Measurements from ENCODE around the gene TMEM134. TPM values are rescaled to one million over a fixed set of nuclear protein-coding genes. Genes with fewer than 3 reads are reported as not detected.

Gene TMEM134
- total and polyA plus RNA-seq, 2 of the 4 experiments (the other 2 are of a cell fraction) = 12.5 to 55.0 TPM

DNA sequence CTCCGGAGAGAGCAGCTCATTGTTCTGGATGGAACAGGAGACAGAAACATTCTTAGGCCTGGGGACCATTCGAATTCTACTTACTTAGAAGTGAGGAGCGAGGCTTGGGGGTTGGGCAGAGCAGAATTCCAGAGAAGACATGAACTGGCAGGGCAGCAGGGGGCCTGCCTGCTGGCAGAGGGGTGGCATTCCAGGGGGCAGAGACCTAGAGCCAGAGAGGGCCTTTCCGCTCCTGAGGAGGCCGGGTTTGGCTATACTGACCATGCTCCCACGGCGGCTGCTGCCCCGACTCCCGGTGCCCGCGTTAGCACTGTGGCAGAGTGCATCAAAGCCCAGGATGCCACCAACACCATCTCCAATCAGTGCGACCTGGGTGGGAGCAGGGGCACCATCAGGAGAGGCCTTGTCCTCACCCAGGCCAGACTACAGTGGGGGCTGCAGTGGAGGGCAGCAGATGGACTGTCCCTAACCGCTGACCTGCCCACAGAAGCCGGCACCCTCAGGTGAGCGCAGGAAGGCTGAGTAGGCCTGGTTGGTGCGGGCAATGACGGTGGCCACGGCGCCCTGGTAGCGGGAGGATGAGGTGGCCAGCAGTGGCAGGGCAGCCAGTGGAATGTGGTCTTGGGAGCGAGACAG lies 28.7 kb upstream of the TMEM134 start:
- H3K23ac ChIP-seq (ENCODE audit: low read depth, low read length) = no peak overlapping the region
- H3K9me3 ChIP-seq (ENCODE audit: control insufficient read depth, insufficient read depth, low read length) = no peaks in the 10 kb centered on the region
- H2AK9ac ChIP-seq (replicated peaks; ENCODE audit: low read depth, low read length, poor library complexity) = no peak overlapping the region
- no TSS peak for BruUV-seq (replicated peaks)
- 94% methylated on average over 13 of the region's 21 CpGs; no CpG with 5 or more reads in 1 of the 2 experiments for WGBS, 2 experiments (ENCODE audit: extremely low coverage in 2 of 2, insufficient read length in 1 of 2)
- no peak overlapping the region for H2AK5ac ChIP-seq (ENCODE audit: low read depth, low read length)
- H4K5ac ChIP-seq (ENCODE audit: low read depth, low read length) = no peak overlapping the region
- no peak overlapping the region for H4K91ac ChIP-seq (ENCODE audit: insufficient read depth, low read depth, low read length)
- no peak overlapping the region for H2BK120ac ChIP-seq (ENCODE audit: low read depth, low read length)
- ATAC-seq (ENCODE audit: low read depth) (no peak), DNase-seq (no peak)
- no peak overlapping the region for H2BK15ac ChIP-seq (ENCODE audit: low read depth, low read length)
- no peak overlapping the region for H3K4me3 ChIP-seq (ENCODE audit: insufficient read depth, low read depth, low read length)
- no peak overlapping the region for H3K18ac ChIP-seq (ENCODE audit: low read depth, low read length)
- no peak overlapping the region for H3K27ac ChIP-seq (ENCODE audit: insufficient read depth, low read length)
- no peak overlapping the region for H3K4me2 ChIP-seq (ENCODE audit: low read depth, low read length)
- no peak overlapping the region for H2AFZ ChIP-seq (replicated peaks; ENCODE audit: low read length, poor library complexity)
- CTCF ChIA-PET = no interaction called here
- intact Hi-C loops (cut with micrococcal nuclease) = no loop called here
- H3K56ac ChIP-seq (ENCODE audit: extremely low read depth, insufficient read depth, low read length) = no peak overlapping the region
- no peak overlapping the region for H2BK20ac ChIP-seq (ENCODE audit: low read depth, low read length)
- H3K9me1 ChIP-seq (ENCODE audit: insufficient read depth, low read length) = peaks cover 4% of the 10 kb centered on the region
- in situ Hi-C loops (cut with MboI; ENCODE audit: low sequenced_read_pairs) = no loop called here
- H3K9ac ChIP-seq (ENCODE audit: low read depth, low read length) = no peak overlapping the region
- H3K27me3 ChIP-seq (ENCODE audit: control insufficient read depth, insufficient read depth, low read length) = no peaks in the 10 kb centered on the region
- peaks cover 4 to 10% of the 10 kb centered on the region in 2 experiments; a peak in 3 of 4 replicates for H3K79me1 ChIP-seq (ENCODE audit: low read depth in 1 of 2, low read length in 2 of 2)
- H4K20me1 ChIP-seq (ENCODE audit: insufficient read depth, low read length) = no peaks in the 10 kb centered on the region
- H4K8ac ChIP-seq (ENCODE audit: low read depth in 2 of 2, low read length in 2 of 2) = no peak overlapping the region
- TF ChIP-seq RCOR1 (IDR thresholded peaks at IDR 0.05; ENCODE audit: insufficient replicate concordance, low read length) (no peak), RAD21 (IDR thresholded peaks at IDR 0.05; ENCODE audit: low read length) (no peak), MXI1 (IDR thresholded peaks at IDR 0.05; ENCODE audit: borderline replicate concordance, low read depth, low read length) (no peak), MAFK (IDR thresholded peaks at IDR 0.05; ENCODE audit: low read depth, low read length) (no peak), CHD1 (IDR thresholded peaks at IDR 0.05; ENCODE audit: low read depth, low read length) (no peak), POLR2A (IDR thresholded peaks at IDR 0.05; ENCODE audit: low read depth, low read length) (no peak), NFE2L2 (IDR thresholded peaks at IDR 0.05; ENCODE audit: low read depth, low read length) (no peak), CEBPB (IDR thresholded peaks at IDR 0.05; ENCODE audit: low read depth, low read length) (no peak), BHLHE40 (IDR thresholded peaks at IDR 0.05; ENCODE audit: low read depth, low read length) (no peak), FOS (IDR thresholded peaks at IDR 0.05; ENCODE audit: low read depth, low read length) (no peak), SMC3 (IDR thresholded peaks at IDR 0.05; ENCODE audit: low read depth, low read length) (no peak), MAZ (IDR thresholded peaks at IDR 0.05; ENCODE audit: borderline replicate concordance, low read depth, low read length) (no peak)
- TF ChIP-seq, protein P1, sequence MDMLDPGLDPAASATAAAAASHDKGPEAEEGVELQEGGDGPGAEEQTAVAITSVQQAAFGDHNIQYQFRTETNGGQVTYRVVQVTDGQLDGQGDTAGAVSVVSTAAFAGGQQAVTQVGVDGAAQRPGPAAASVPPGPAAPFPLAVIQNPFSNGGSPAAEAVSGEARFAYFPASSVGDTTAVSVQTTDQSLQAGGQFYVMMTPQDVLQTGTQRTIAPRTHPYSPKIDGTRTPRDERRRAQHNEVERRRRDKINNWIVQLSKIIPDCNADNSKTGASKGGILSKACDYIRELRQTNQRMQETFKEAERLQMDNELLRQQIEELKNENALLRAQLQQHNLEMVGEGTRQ (IDR thresholded peaks at IDR 0.05; ENCODE audit: low read depth, low read length) = no peak
- TF ChIP-seq, protein P2, sequence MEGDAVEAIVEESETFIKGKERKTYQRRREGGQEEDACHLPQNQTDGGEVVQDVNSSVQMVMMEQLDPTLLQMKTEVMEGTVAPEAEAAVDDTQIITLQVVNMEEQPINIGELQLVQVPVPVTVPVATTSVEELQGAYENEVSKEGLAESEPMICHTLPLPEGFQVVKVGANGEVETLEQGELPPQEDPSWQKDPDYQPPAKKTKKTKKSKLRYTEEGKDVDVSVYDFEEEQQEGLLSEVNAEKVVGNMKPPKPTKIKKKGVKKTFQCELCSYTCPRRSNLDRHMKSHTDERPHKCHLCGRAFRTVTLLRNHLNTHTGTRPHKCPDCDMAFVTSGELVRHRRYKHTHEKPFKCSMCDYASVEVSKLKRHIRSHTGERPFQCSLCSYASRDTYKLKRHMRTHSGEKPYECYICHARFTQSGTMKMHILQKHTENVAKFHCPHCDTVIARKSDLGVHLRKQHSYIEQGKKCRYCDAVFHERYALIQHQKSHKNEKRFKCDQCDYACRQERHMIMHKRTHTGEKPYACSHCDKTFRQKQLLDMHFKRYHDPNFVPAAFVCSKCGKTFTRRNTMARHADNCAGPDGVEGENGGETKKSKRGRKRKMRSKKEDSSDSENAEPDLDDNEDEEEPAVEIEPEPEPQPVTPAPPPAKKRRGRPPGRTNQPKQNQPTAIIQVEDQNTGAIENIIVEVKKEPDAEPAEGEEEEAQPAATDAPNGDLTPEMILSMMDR (conservative IDR thresholded peaks at IDR 0.05; ENCODE audit: low read depth, low read length) = no peak
- TF ChIP-seq, protein P3, sequence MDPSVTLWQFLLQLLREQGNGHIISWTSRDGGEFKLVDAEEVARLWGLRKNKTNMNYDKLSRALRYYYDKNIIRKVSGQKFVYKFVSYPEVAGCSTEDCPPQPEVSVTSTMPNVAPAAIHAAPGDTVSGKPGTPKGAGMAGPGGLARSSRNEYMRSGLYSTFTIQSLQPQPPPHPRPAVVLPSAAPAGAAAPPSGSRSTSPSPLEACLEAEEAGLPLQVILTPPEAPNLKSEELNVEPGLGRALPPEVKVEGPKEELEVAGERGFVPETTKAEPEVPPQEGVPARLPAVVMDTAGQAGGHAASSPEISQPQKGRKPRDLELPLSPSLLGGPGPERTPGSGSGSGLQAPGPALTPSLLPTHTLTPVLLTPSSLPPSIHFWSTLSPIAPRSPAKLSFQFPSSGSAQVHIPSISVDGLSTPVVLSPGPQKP (IDR thresholded peaks at IDR 0.05; ENCODE audit: borderline replicate concordance, low read depth, low read length) = no peak
- H3K4ac ChIP-seq (ENCODE audit: low read depth, low read length) = no peak overlapping the region
- POLR2A ChIA-PET (ENCODE audit: unreplicated experiment) = no interaction called here
- no peak overlapping the region for H2BK5ac ChIP-seq (ENCODE audit: low read depth, low read length, poor library complexity, severe bottlenecking)
- no peaks in the 10 kb centered on the region for H3K4me1 ChIP-seq (ENCODE audit: control insufficient read depth, insufficient read depth, low read length)
- dilution Hi-C loops (cut with HindIII; ENCODE audit: low sequenced_read_pairs, unreplicated experiment) = no loop called here
- H3K14ac ChIP-seq (replicated peaks; ENCODE audit: low read depth, low read length) = no peak overlapping the region
- H3K36me3 ChIP-seq (ENCODE audit: control insufficient read depth, insufficient read depth, low read length) = peaks cover 36% of the 10 kb centered on the region

Data from IMR-90 (cell line).